HCT116 (cell line): ENCODE results near the gene ALK. TPM values are rescaled to one million over a fixed set of nuclear protein-coding genes. Genes with fewer than 3 reads are reported as not detected.

ENCODE experiments used
- ATAC-seq: fragments of 200-7000 bp; cut with Tn5 transposase; 2 replicates; pipeline ENCODE4 v1.9.1; 2020; ENCODE audit warnings: mild to moderate bottlenecking, moderate library complexity
- BruUV-seq: library from RNA; stranded (reverse); fragments of 400-500 nt; replicated peaks from 2 replicates; lab custom pipeline; 2021; lab: Mats Ljungman, UMichigan
- CTCF ChIA-PET: fragments of 300-600 bp; sonication (Branson Sonifier 250); formaldehyde crosslinking; loops from one replicate; lab custom pipeline; 2021; ENCODE audit warnings: antibody characterized with exemption; lab: Charles Lee
- POLR2A ChIA-PET: fragments of 300-600, 350-600 bp; sonication (Branson Sonifier 250); formaldehyde crosslinking; loops from one replicate; lab custom pipeline; 2021; ENCODE audit warnings: antibody characterized with exemption; lab: Charles Lee
- RAD21 ChIA-PET, 2 experiments: fragments of 300-600 bp; sonication (Branson Sonifier 250); formaldehyde crosslinking; loops; one replicate each; lab custom pipeline; 2023; ENCODE audit warnings: low total read pairs in 2 of 2; ENCODE audit not compliant: uncharacterized antibody in 2 of 2, unreplicated experiment in 2 of 2, low non-redundant PET in 1 of 2; lab: Charles Lee
- DNase-seq: peaks from one replicate; pipeline ENCODE4 v3.0.0-alpha.2; 2010; ENCODE audit warnings: low read depth, low spot score
- H2AFZ ChIP-seq: fragments of 200-600 bp; shearing (Covaris generic), sonication (generic); 2 replicates; pipeline ENCODE4 v1.6.1; 2017; ENCODE audit warnings: low read depth, mixed run types, mixed read lengths, antibody characterized with exemption, low read length; ENCODE audit not compliant: poor library complexity, severe bottlenecking
- H3K27ac ChIP-seq: 2 replicates; pipeline ENCODE4 v1.5.1; 2012; ENCODE audit warnings: low read depth, low read length
- H3K27me3 ChIP-seq: fragments of 200-600 bp; sonication (generic); 2 replicates; pipeline ENCODE4 v1.6.1; 2016; ENCODE audit warnings: mixed run types, low read length, mixed read lengths; ENCODE audit not compliant: insufficient read depth
- H3K36me3 ChIP-seq, 2 experiments: fragments of 200-500 bp in 1 of 2; fragments of 200-600 bp in 1 of 2; sonication (Bioruptor generic) in 1 of 2; sonication (generic) in 1 of 2; 2 replicates each; pipeline versions ENCODE4 v1.5.1 to v1.6.1; 2014 to 2016; ENCODE audit warnings: low read length in 2 of 2, inconsistent platforms in 1 of 2, mixed read lengths in 1 of 2, mixed run types in 1 of 2; ENCODE audit not compliant: insufficient read depth in 2 of 2, control insufficient read depth in 1 of 2
- H3K4me1 ChIP-seq, 2 experiments: fragments of 200-600 bp in 1 of 2; sonication (generic) in 1 of 2; 2 replicates each; pipeline versions ENCODE4 v1.5.1 to v1.6.1; 2012 to 2017; ENCODE audit warnings: low read length in 2 of 2, inconsistent platforms in 1 of 2, mild to moderate bottlenecking in 1 of 2, mixed read lengths in 1 of 2, mixed run types in 1 of 2, moderate library complexity in 1 of 2; ENCODE audit not compliant: insufficient read depth in 2 of 2, control insufficient read depth in 1 of 2
- H3K4me2 ChIP-seq: fragments of 200-600 bp; sonication (generic); 2 replicates; pipeline ENCODE4 v1.6.1; 2017; ENCODE audit warnings: mixed run types, low read length, mixed read lengths
- H3K4me3 ChIP-seq, 2 experiments: fragments of 200-600 bp in 1 of 2; sonication (generic) in 1 of 2; replicated peaks in 1 of 2; 2 replicates each; pipeline ENCODE4 v1.5.1; 2011 to 2016; ENCODE audit warnings: low read length in 2 of 2, control low read depth in 1 of 2, low read depth in 1 of 2, mild to moderate bottlenecking in 1 of 2, mixed read lengths in 1 of 2, mixed run types in 1 of 2
- H3K79me2 ChIP-seq: fragments of 200-600 bp; sonication (generic); 2 replicates; pipeline ENCODE4 v1.6.1; 2017; ENCODE audit warnings: mild to moderate bottlenecking, mixed run types, low read length, moderate library complexity, mixed read lengths; ENCODE audit not compliant: insufficient read depth
- H3K9ac ChIP-seq: fragments of 200-600 bp; sonication (generic); 2 replicates; pipeline ENCODE4 v1.6.1; 2016; ENCODE audit warnings: low read length, mixed read lengths
- H3K9me2 ChIP-seq: fragments of 200-600 bp; sonication (generic), shearing (Covaris generic); 2 replicates; pipeline ENCODE4 v1.6.1; 2017; ENCODE audit warnings: mixed run types, mild to moderate bottlenecking, moderate library complexity; ENCODE audit not compliant: insufficient read depth
- H3K9me3 ChIP-seq, 2 experiments: fragments of 200-500 bp in 1 of 2; fragments of 200-600 bp in 1 of 2; sonication (Bioruptor generic) in 1 of 2; sonication (generic) in 1 of 2; 2 replicates each; pipeline ENCODE4 v1.6.1; 2014 to 2017; ENCODE audit warnings: low read length in 2 of 2, mixed read lengths in 2 of 2, inconsistent platforms in 1 of 2, low read depth in 1 of 2, mild to moderate bottlenecking in 1 of 2, mixed run types in 1 of 2, moderate library complexity in 1 of 2; ENCODE audit not compliant: control insufficient read depth in 1 of 2, insufficient read depth in 1 of 2
- H4K20me1 ChIP-seq: fragments of 200-600 bp; sonication (generic), shearing (Covaris generic); 2 replicates; pipeline ENCODE4 v1.6.1; 2017; ENCODE audit warnings: mixed run types, mild to moderate bottlenecking, moderate library complexity; ENCODE audit not compliant: insufficient read depth
- CBX3 ChIP-seq: IDR thresholded peaks from 2 replicates; pipeline ENCODE4 v1.6.1; 2012; ENCODE audit warnings: low read depth
- EGR1 ChIP-seq: IDR thresholded peaks from 2 replicates; pipeline ENCODE4 v1.6.1; 2012; ENCODE audit warnings: low read depth
- ELF1 ChIP-seq: IDR thresholded peaks from 2 replicates; pipeline ENCODE4 v1.6.1; 2012; ENCODE audit warnings: low read depth, borderline replicate concordance
- MAX ChIP-seq: IDR thresholded peaks from 2 replicates; pipeline ENCODE4 v1.6.1; 2012
- POLR2A ChIP-seq: IDR thresholded peaks from 2 replicates; pipeline ENCODE4 v1.7.0; 2011; ENCODE audit warnings: borderline replicate concordance; ENCODE audit not compliant: insufficient read depth, insufficient read length; ENCODE audit errors: extremely low read depth
- RAD21 ChIP-seq: IDR thresholded peaks from 2 replicates; pipeline ENCODE4 v1.6.1; 2012; ENCODE audit warnings: low read depth, mild to moderate bottlenecking
- REST ChIP-seq: IDR thresholded peaks from 2 replicates; pipeline ENCODE4 v1.6.1; 2012; ENCODE audit warnings: low read depth
- SIN3A ChIP-seq: IDR thresholded peaks from 2 replicates; pipeline ENCODE4 v1.6.1; 2012; ENCODE audit warnings: low read depth
- ZNF274 ChIP-seq: fragments of 200-500 bp; sonication (Bioruptor generic); IDR thresholded peaks from 2 replicates; pipeline ENCODE4 v1.6.1; 2014; ENCODE audit warnings: mild to moderate bottlenecking, low read depth, low read length, inconsistent platforms
- intact Hi-C: fragments of 100-400 bp; cut with micrococcal nuclease; formaldehyde crosslinking; loops from 2 replicates; pipeline ENCODE4 v1.10.0; 2022
- total RNA-seq: library from RNA; stranded (reverse); gene quantifications from one replicate; pipeline ENCODE4 v1.2.1, GENCODE V29; 2021; ENCODE audit not compliant: unreplicated experiment
- TF ChIP-seq, protein P1 (sequence below), 3 experiments: fragments of 200-600 bp in 1 of 3; sonication (generic) in 1 of 3; IDR thresholded peaks in 2 of 3; conservative IDR thresholded peaks in 1 of 3; 2 replicates each; pipeline ENCODE4 v1.5.1; 2012 to 2017; ENCODE audit warnings: low read depth in 2 of 3, low read length in 2 of 3, antibody characterized with exemption in 1 of 3, borderline replicate concordance in 1 of 3, control low read depth in 1 of 3, mild to moderate bottlenecking in 1 of 3, mixed read lengths in 1 of 3, mixed run types in 1 of 3, moderate library complexity in 1 of 3; ENCODE audit not compliant: insufficient read depth in 1 of 3
- TF ChIP-seq, protein P2 (sequence below): IDR thresholded peaks from 2 replicates; pipeline ENCODE4 v1.6.1; 2011; ENCODE audit warnings: mild to moderate bottlenecking, low read length, moderate library complexity; ENCODE audit not compliant: insufficient replicate concordance; ENCODE audit errors: extremely low read depth

ALK gene
- total RNA-seq, 1 experiment from 2014 or later, result not detected

DNA sequence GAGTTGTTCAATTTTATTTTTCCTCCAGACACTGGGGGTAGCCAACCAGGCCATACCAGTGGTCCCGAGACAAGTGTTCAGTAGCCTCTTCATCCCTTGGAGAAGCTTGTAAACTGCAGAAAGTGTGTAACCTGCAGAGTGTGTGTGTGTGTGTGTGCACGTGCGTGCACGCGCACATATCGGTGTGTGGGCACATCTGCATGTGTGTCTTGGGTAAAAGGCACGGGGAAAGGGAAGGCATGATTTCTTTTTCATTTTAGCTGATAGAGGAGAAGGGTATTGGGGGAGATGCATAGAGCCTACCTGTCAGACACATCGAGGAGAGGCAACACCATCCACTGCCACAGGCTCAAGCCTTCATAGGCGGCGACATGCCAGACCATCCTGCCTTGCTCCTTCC is 624.8 kb downstream of the ALK start:
- Histone ChIP-seq H3K4me3 (no peak overlapping the region), H3K9me3 (no peaks in the 10 kb centered on the region), H3K27me3 (peaks cover 83% of the 10 kb centered on the region), H3K9ac (no peak overlapping the region), H4K20me1 (no peaks in the 10 kb centered on the region), H3K27ac (no peak overlapping the region), H3K79me2 (no peaks in the 10 kb centered on the region), H3K36me3 (no peaks in the 10 kb centered on the region), H2AFZ (no peak overlapping the region), H3K4me1 (no peaks in the 10 kb centered on the region), H3K4me2 (no peak overlapping the region), H3K9me2 (no peaks in the 10 kb centered on the region)
- no TSS peak for BruUV-seq
- ChIA-PET CTCF (no interaction called here), POLR2A (no interaction called here), RAD21 (no interaction called here)
- intact Hi-C loops, result loop anchor here (2.0 to 10.0 kb wide), 3 partner anchors 546 to 776 kb away; no protein-coding TSS in a partner anchor
- DNase-seq (no peak), ATAC-seq (no peak)
- no peak for TF ChIP-seq POLR2A

GRCh38 chr2:29295845-29296244 is 625.5 kb downstream of the ALK start:
- TF ChIP-seq CBX3, result no peak
- TF ChIP-seq, protein P1, sequence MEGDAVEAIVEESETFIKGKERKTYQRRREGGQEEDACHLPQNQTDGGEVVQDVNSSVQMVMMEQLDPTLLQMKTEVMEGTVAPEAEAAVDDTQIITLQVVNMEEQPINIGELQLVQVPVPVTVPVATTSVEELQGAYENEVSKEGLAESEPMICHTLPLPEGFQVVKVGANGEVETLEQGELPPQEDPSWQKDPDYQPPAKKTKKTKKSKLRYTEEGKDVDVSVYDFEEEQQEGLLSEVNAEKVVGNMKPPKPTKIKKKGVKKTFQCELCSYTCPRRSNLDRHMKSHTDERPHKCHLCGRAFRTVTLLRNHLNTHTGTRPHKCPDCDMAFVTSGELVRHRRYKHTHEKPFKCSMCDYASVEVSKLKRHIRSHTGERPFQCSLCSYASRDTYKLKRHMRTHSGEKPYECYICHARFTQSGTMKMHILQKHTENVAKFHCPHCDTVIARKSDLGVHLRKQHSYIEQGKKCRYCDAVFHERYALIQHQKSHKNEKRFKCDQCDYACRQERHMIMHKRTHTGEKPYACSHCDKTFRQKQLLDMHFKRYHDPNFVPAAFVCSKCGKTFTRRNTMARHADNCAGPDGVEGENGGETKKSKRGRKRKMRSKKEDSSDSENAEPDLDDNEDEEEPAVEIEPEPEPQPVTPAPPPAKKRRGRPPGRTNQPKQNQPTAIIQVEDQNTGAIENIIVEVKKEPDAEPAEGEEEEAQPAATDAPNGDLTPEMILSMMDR (IDR thresholded peaks at IDR 0.05 in 2 of 3, conservative IDR thresholded peaks at IDR 0.05 in 1 of 3; ENCODE audit: borderline replicate concordance in 1 of 3, insufficient read depth in 1 of 3, low read depth in 2 of 3, low read length in 2 of 3), result peak; percentile 25 to 47 (median 34); a peak in 4 of 6 replicates
- TF ChIP-seq, protein P2, sequence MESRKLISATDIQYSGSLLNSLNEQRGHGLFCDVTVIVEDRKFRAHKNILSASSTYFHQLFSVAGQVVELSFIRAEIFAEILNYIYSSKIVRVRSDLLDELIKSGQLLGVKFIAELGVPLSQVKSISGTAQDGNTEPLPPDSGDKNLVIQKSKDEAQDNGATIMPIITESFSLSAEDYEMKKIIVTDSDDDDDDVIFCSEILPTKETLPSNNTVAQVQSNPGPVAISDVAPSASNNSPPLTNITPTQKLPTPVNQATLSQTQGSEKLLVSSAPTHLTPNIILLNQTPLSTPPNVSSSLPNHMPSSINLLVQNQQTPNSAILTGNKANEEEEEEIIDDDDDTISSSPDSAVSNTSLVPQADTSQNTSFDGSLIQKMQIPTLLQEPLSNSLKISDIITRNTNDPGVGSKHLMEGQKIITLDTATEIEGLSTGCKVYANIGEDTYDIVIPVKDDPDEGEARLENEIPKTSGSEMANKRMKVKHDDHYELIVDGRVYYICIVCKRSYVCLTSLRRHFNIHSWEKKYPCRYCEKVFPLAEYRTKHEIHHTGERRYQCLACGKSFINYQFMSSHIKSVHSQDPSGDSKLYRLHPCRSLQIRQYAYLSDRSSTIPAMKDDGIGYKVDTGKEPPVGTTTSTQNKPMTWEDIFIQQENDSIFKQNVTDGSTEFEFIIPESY, result no peak
- no peak for TF ChIP-seq EGR1
- TF ChIP-seq RAD21, result peak; percentile 61
- no peak for TF ChIP-seq ZNF274
- 0 out of 2 replicates have a peak, but pooled peaks have one; percentile 28 for TF ChIP-seq MAX
- TF ChIP-seq SIN3A, result no peak
- TF ChIP-seq REST, result no peak
- no peak for TF ChIP-seq ELF1
- BruUV-seq, result no TSS peak
- no peaks in the 10 kb centered on the region for H3K36me3 ChIP-seq
- intact Hi-C loops, result loop anchor here (2.0 to 10.0 kb wide), 3 partner anchors 546 to 777 kb away; no protein-coding TSS in a partner anchor
- H3K9me2 ChIP-seq, result no peaks in the 10 kb centered on the region
- H2AFZ ChIP-seq, result no peak overlapping the region
- H3K4me2 ChIP-seq, result no peak overlapping the region
- H3K9ac ChIP-seq, result no peak overlapping the region
- DNase-seq (peak; percentile 18), ATAC-seq (peak; percentile 78)
- H3K27ac ChIP-seq, result no peak overlapping the region
- CTCF ChIA-PET, result interaction anchor here (1.0 kb wide), 1 partner anchor 13 kb away, joined by 3 read pairs; no protein-coding TSS in a partner anchor
- H4K20me1 ChIP-seq, result no peaks in the 10 kb centered on the region
- no peak overlapping the region for H3K4me3 ChIP-seq
- no peaks in the 10 kb centered on the region for H3K4me1 ChIP-seq
- H3K79me2 ChIP-seq, result no peaks in the 10 kb centered on the region
- peaks cover 77% of the 10 kb centered on the region for H3K27me3 ChIP-seq
- RAD21 ChIA-PET, result no interaction called here
- POLR2A ChIA-PET, result no interaction called here
- no peaks in the 10 kb centered on the region for H3K9me3 ChIP-seq
